ENCODE data around the gene NUDT12. TPM values are rescaled to one million over a fixed set of nuclear protein-coding genes. Genes with fewer than 3 reads are reported as not detected.
A peak's percentile ranks its signal among the peaks of the same experiment; 100 is the strongest.

Gene NUDT12
- total RNA-seq, 1 donor from 2014 or later: 17.6 TPM

- Mint-ChIP-seq H3K9me3 (peaks cover 4% of the 10 kb centered on the region), H3K27me3 (ENCODE audit: low read depth) (no peaks in the 10 kb centered on the region), H3K4me1 (peaks cover 5% of the 10 kb centered on the region), H3K4me3 (no peak overlapping the region), H3K36me3 (ENCODE audit: low read depth) (no peaks in the 10 kb centered on the region), H3K27ac (ENCODE audit: unreplicated experiment) (peak overlapping the region; percentile 92)
- no peak for TF ChIP-seq CTCF (conservative IDR thresholded peaks at IDR 0.05)
- DNase-seq (ENCODE audit: low read depth, low spot score): no peak
These were observed 36.2 kb downstream of the NUDT12 start for GRCh38 chr5:103526164-103526915.

- Mint-ChIP-seq H3K36me3 (ENCODE audit: low read depth) (no peaks in the 10 kb centered on the region), H3K27me3 (ENCODE audit: low read depth) (no peaks in the 10 kb centered on the region), H3K9me3 (peaks cover 4% of the 10 kb centered on the region), H3K27ac (ENCODE audit: unreplicated experiment) (no peak overlapping the region), H3K4me3 (no peak overlapping the region), H3K4me1 (peaks cover 5% of the 10 kb centered on the region)
- no peak for DNase-seq (ENCODE audit: low read depth, low spot score)
- TF ChIP-seq CTCF (conservative IDR thresholded peaks at IDR 0.05): no peak
These were observed 37.2 kb downstream of the NUDT12 start for GRCh38 chr5:103525361-103525760.

GRCh38 chr5:103523319-103523718 is 39.3 kb downstream of the NUDT12 start:
- no peak for DNase-seq (ENCODE audit: low read depth, low spot score)
- Mint-ChIP-seq H3K27me3 (ENCODE audit: low read depth) (no peaks in the 10 kb centered on the region), H3K4me1 (peaks cover 9% of the 10 kb centered on the region), H3K9me3 (peaks cover 4% of the 10 kb centered on the region), H3K4me3 (no peak overlapping the region), H3K36me3 (ENCODE audit: low read depth) (no peaks in the 10 kb centered on the region), H3K27ac (ENCODE audit: unreplicated experiment) (no peak overlapping the region)
- TF ChIP-seq CTCF (conservative IDR thresholded peaks at IDR 0.05): no peak

- no peak overlapping the region for H3K27ac Mint-ChIP-seq (ENCODE audit: unreplicated experiment)
- no peak for TF ChIP-seq CTCF (conservative IDR thresholded peaks at IDR 0.05)
- H3K4me3 Mint-ChIP-seq: no peak overlapping the region
- no peaks in the 10 kb centered on the region for H3K27me3 Mint-ChIP-seq (ENCODE audit: low read depth)
- no peak for DNase-seq (ENCODE audit: low read depth, low spot score)
- H3K36me3 Mint-ChIP-seq (ENCODE audit: low read depth): no peaks in the 10 kb centered on the region
- H3K9me3 Mint-ChIP-seq: peaks cover 4% of the 10 kb centered on the region
- H3K4me1 Mint-ChIP-seq: peaks cover 9% of the 10 kb centered on the region
These were observed 40.0 kb downstream of the NUDT12 start for GRCh38 chr5:103522586-103522985.

GRCh38 chr5:103519550-103519949 is 43.0 kb downstream of the NUDT12 start:
- Mint-ChIP-seq H3K27me3 (ENCODE audit: low read depth) (no peaks in the 10 kb centered on the region), H3K27ac (ENCODE audit: unreplicated experiment) (no peak overlapping the region), H3K36me3 (ENCODE audit: low read depth) (no peaks in the 10 kb centered on the region), H3K4me3 (no peak overlapping the region), H3K9me3 (peaks cover 3% of the 10 kb centered on the region), H3K4me1 (peaks cover 5% of the 10 kb centered on the region)
- TF ChIP-seq CTCF (conservative IDR thresholded peaks at IDR 0.05): peak; percentile 49
- no peak for DNase-seq (ENCODE audit: low read depth, low spot score)
